Naive thymus-derived CD4-positive, alpha-beta T cell (primary cell): ENCODE data around the gene ZMYM1. TPM values are rescaled to one million over a fixed set of nuclear protein-coding genes. Genes with fewer than 3 reads are reported as not detected.

Experiments
- ATAC-seq: fragments of 150-1000 bp; cut with Tn5 transposase; 2 replicates; pipeline ENCODE4 v1.10.0; 2021; ENCODE audit warnings: mild to moderate bottlenecking, moderate library complexity
- CTCF ChIA-PET: fragments of 350-600 bp; sonication (Branson Sonifier 250); formaldehyde crosslinking; loops from one replicate; lab custom pipeline; 2021; ENCODE audit warnings: antibody characterized with exemption; lab: Charles Lee
- POLR2A ChIA-PET: fragments of 350-600 bp; sonication (Branson Sonifier 250); formaldehyde crosslinking; loops from one replicate; lab custom pipeline; 2021; ENCODE audit warnings: antibody characterized with exemption, inconsistent platforms; lab: Charles Lee
- DNase-seq, 9 donors: peaks; one replicate each; pipeline versions ENCODE4 v3.0.0 to v3.0.0-alpha.2; 2020 to 2022; ENCODE audit warnings: mixed read lengths in 1 of 9
- H3K27ac ChIP-seq: one replicate; pipeline ENCODE4 v1.7.0; 2013; ENCODE audit warnings: mild to moderate bottlenecking, low read depth, low read length, moderate library complexity
- H3K27me3 ChIP-seq, 2 donors: one replicate each; pipeline ENCODE4 v1.7.0; 2013; ENCODE audit warnings: low read length in 2 of 2, mild to moderate bottlenecking in 2 of 2, moderate library complexity in 2 of 2; ENCODE audit not compliant: control insufficient read depth in 2 of 2, insufficient read depth in 2 of 2
- H3K36me3 ChIP-seq, 3 experiments: 1 replicate in 2 of 3; 2 replicates in 1 of 3; pipeline ENCODE4 v1.7.0; 2013; ENCODE audit warnings: low read length in 3 of 3, mild to moderate bottlenecking in 3 of 3, moderate library complexity in 1 of 3; ENCODE audit not compliant: insufficient read depth in 3 of 3, control insufficient read depth in 2 of 3
- H3K4me1 ChIP-seq, 2 donors: one replicate each; pipeline ENCODE4 v1.7.0; 2013; ENCODE audit warnings: low read length in 2 of 2, mild to moderate bottlenecking in 2 of 2, moderate library complexity in 1 of 2; ENCODE audit not compliant: control insufficient read depth in 2 of 2, insufficient read depth in 2 of 2
- H3K4me3 ChIP-seq: 2 replicates; pipeline ENCODE4 v1.7.0; 2013; ENCODE audit warnings: mild to moderate bottlenecking, low read length
- H3K9me3 ChIP-seq, 3 experiments: 1 replicate in 2 of 3; 2 replicates in 1 of 3; pipeline ENCODE4 v1.7.0; 2013; ENCODE audit warnings: low read length in 3 of 3; ENCODE audit not compliant: control insufficient read depth in 2 of 3
- H3K27ac Mint-ChIP-seq, 9 donors: one replicate each; pipeline ENCODE4 v1.8.0; 2020 to 2022; ENCODE audit warnings: mixed read lengths in 9 of 9, mild to moderate bottlenecking in 8 of 9, moderate library complexity in 5 of 9, inconsistent platforms in 2 of 9
- H3K27me3 Mint-ChIP-seq, 5 donors: one replicate each; pipeline ENCODE4 v1.8.0; 2021 to 2022; ENCODE audit warnings: mixed read lengths in 5 of 5, mild to moderate bottlenecking in 1 of 5
- H3K36me3 Mint-ChIP-seq, 5 donors: one replicate each; pipeline ENCODE4 v1.8.0; 2020 to 2022; ENCODE audit warnings: mixed read lengths in 5 of 5, mild to moderate bottlenecking in 3 of 5, inconsistent platforms in 1 of 5
- H3K4me1 Mint-ChIP-seq, 7 donors: one replicate each; pipeline ENCODE4 v1.8.0; 2020 to 2022; ENCODE audit warnings: mixed read lengths in 7 of 7, mild to moderate bottlenecking in 3 of 7, inconsistent platforms in 1 of 7
- H3K4me3 Mint-ChIP-seq, 10 donors: one replicate each; pipeline ENCODE4 v1.8.0; 2020 to 2022; ENCODE audit warnings: mild to moderate bottlenecking in 10 of 10, mixed read lengths in 10 of 10, moderate library complexity in 6 of 10, inconsistent platforms in 2 of 10
- H3K9me3 Mint-ChIP-seq, 11 donors: one replicate each; pipeline ENCODE4 v1.8.0; 2020 to 2022; ENCODE audit warnings: mixed read lengths in 11 of 11, mild to moderate bottlenecking in 4 of 11, inconsistent platforms in 1 of 11, moderate library complexity in 1 of 11
- intact Hi-C, 2 donors: fragments of 100-400 bp; cut with micrococcal nuclease; formaldehyde crosslinking; loops; one replicate each; pipeline ENCODE4 v1.15.1; 2023
- polyA plus RNA-seq, 2 donors: library from polyadenylated mRNA; unstranded; fragments of 300-500 nt; fragmentation: Illumina TruSeq; gene quantifications; one replicate each; pipeline ENCODE4 v1.2.3, GENCODE V29; 2021
- total RNA-seq, 6 experiments: library from RNA in 5 of 6; stranded (reverse) in 5 of 6; gene quantifications; 1 replicate in 5 of 6; 2 replicates in 1 of 6; pipeline ENCODE4 v1.2.3 and lab custom pipeline; 2021 to 2026

The ZMYM1 gene
- total and polyA plus RNA-seq, 7 experiments from 2014 or later = 11.8 to 21.2 (median 15.5) TPM

DNA sequence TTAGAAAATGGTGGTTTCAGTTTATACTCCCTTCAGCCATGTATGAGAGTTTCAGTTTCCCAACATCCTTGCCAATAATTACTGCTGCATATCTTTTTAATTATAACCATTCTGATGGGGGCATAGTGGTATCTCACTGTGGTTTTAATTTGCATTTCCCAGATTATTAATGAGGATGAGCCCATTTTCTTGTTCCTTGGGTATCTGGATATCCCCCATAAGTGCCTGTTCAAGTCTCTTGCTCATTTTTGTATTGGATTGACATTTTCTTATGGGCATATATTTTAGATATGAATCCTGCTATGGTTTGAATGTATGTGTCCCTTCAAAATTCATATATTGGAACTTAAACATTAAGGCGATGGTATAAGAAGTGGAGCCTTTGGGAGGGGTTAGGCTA is 45.8 kb upstream of the ZMYM1 start:
- Histone ChIP-seq H3K9me3 (no peaks in the 10 kb centered on the region), H3K27ac (no peak overlapping the region), H3K4me3 (no peak overlapping the region), H3K4me1 (peaks cover 10 to 15% of the 10 kb centered on the region in 2 donors), H3K27me3 (no peaks in the 10 kb centered on the region), H3K36me3 (no peaks in the 10 kb centered on the region)
- DNase-seq = no peak
- POLR2A ChIA-PET = no interaction called here
- intact Hi-C loops = loop anchor here (5.0 to 10.0 kb wide), 6 partner anchors 176 to 1129 kb away; partner anchors contain the start of genes PSMB2 (in 1 of the 2), SMIM12 (in 1 of the 2) and ZMYM4 (in 1 of the 2)
- Mint-ChIP-seq H3K36me3 (peaks cover 0 to 16% (median 4%) of the 10 kb centered on the region in 5 donors), H3K27ac (no peak overlapping the region), H3K9me3 (peaks cover 0 to 14% (median 3%) of the 10 kb centered on the region in 11 donors), H3K4me3 (peak overlapping the region in 2 of 10 donors; percentile 10 to 11), H3K4me1 (peaks cover 13 to 36% (median 26%) of the 10 kb centered on the region in 7 donors), H3K27me3 (peaks cover 0 to 2% (median 0%) of the 10 kb centered on the region in 5 donors)
- CTCF ChIA-PET = no interaction called here
- no peak for ATAC-seq

DNA sequence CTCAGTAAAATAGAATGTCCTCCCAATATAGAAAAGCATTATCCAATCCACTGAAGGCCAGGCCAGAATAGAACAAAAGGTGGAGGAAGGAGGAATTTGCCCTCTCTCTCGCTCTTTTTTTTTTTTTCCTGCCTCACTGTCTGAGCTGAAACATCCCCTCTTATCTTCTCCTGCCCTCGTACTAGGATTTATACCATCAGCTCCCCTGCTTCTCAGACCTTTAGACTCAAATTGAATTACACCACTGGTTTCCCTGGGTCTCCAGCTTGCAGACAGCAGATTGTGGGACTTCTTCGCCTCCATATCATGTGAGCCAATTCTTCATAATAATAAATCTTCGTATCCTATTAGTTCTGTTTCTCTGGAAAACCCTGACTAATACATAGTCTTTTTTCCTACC is 42.6 kb upstream of the ZMYM1 start:
- ChIA-PET CTCF (no interaction called here), POLR2A (no interaction called here)
- Mint-ChIP-seq H3K4me1 (peaks cover 0 to 4% (median 2%) of the 10 kb centered on the region in 7 donors), H3K27ac (no peak overlapping the region), H3K36me3 (peaks cover 0 to 11% (median 3%) of the 10 kb centered on the region in 5 donors), H3K9me3 (peaks cover 0 to 14% (median 3%) of the 10 kb centered on the region in 11 donors), H3K4me3 (no peak overlapping the region), H3K27me3 (peaks cover 0 to 5% (median 0%) of the 10 kb centered on the region in 5 donors)
- DNase-seq (no peak), ATAC-seq (no peak)
- no peak overlapping the region for H3K4me3 ChIP-seq
- no peak overlapping the region for H3K27ac ChIP-seq
- intact Hi-C loops = loop anchor here in 1 of 2 donors (10.0 kb wide), 1 partner anchor 258 kb away; no protein-coding TSS in a partner anchor
- H3K4me1 ChIP-seq = no peaks in the 10 kb centered on the region
- no peaks in the 10 kb centered on the region for H3K9me3 ChIP-seq
- no peaks in the 10 kb centered on the region for H3K27me3 ChIP-seq
- H3K36me3 ChIP-seq = no peaks in the 10 kb centered on the region

- intact Hi-C loops = loop anchor here in 1 of 2 donors (10.0 kb wide), 1 partner anchor 258 kb away; no protein-coding TSS in a partner anchor
- Mint-ChIP-seq H3K27me3 (peaks cover 0 to 3% (median 0%) of the 10 kb centered on the region in 5 donors), H3K27ac (no peak overlapping the region), H3K36me3 (peaks cover 0 to 9% (median 3%) of the 10 kb centered on the region in 5 donors), H3K9me3 (peaks cover 0 to 14% (median 3%) of the 10 kb centered on the region in 11 donors), H3K4me3 (no peak overlapping the region), H3K4me1 (peaks cover 0 to 2% (median 0%) of the 10 kb centered on the region in 7 donors)
- H3K4me1 ChIP-seq = no peaks in the 10 kb centered on the region
- no peaks in the 10 kb centered on the region for H3K9me3 ChIP-seq
- no peaks in the 10 kb centered on the region for H3K27me3 ChIP-seq
- no peak overlapping the region for H3K27ac ChIP-seq
- ChIA-PET CTCF (no interaction called here), POLR2A (no interaction called here)
- DNase-seq (no peak), ATAC-seq (no peak)
- no peaks in the 10 kb centered on the region for H3K36me3 ChIP-seq
- H3K4me3 ChIP-seq = no peak overlapping the region
Observed at GRCh38 chr1:35037206-35037605, 42.0 kb upstream of the ZMYM1 start.

DNA sequence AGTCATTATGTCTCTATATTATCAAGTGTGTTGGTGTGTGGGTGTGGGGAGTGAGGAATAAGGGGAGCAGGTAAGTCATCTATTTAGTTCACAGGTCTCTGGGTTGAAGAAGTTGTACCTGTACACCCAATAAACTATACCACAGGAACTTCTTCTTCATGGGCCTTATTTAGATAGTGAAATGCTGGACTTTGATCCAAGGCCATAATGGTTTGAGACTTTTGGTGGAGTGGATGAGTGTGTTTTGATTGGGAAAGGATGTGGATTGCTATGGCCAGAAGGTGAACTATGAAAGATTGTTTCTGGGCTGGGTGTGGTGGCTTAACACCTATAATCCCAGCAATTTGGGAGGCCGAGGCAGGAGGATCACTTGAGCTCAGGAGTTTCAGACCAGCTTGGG is 40.5 kb upstream of the ZMYM1 start:
- H3K4me3 Mint-ChIP-seq = no peak overlapping the region
- peaks cover 0 to 7% (median 3%) of the 10 kb centered on the region in 11 donors for H3K9me3 Mint-ChIP-seq
- peaks cover 0 to 3% (median 3%) of the 10 kb centered on the region in 5 donors for H3K36me3 Mint-ChIP-seq
- H3K27ac ChIP-seq = no peak overlapping the region
- H3K36me3 ChIP-seq = no peaks in the 10 kb centered on the region
- no peak overlapping the region for H3K4me3 ChIP-seq
- H3K4me1 Mint-ChIP-seq = no peaks in the 10 kb centered on the region
- no peak for DNase-seq
- H3K27ac Mint-ChIP-seq = no peak overlapping the region
- H3K27me3 ChIP-seq = no peaks in the 10 kb centered on the region
- CTCF ChIA-PET = no interaction called here
- no peak for ATAC-seq
- POLR2A ChIA-PET = no interaction called here
- intact Hi-C loops = loop anchor here in 1 of 2 donors (10.0 kb wide), 1 partner anchor 256 kb away; no protein-coding TSS in a partner anchor
- no peaks in the 10 kb centered on the region for H3K4me1 ChIP-seq
- H3K9me3 ChIP-seq = no peaks in the 10 kb centered on the region
- peaks cover 0 to 3% (median 0%) of the 10 kb centered on the region in 5 donors for H3K27me3 Mint-ChIP-seq

GRCh38 chr1:35043498-35043897 is 35.7 kb upstream of the ZMYM1 start:
- peaks cover 0 to 3% (median 0%) of the 10 kb centered on the region in 5 donors for H3K27me3 Mint-ChIP-seq
- H3K4me1 ChIP-seq = no peaks in the 10 kb centered on the region
- ChIA-PET CTCF (no interaction called here), POLR2A (no interaction called here)
- H3K27ac ChIP-seq = no peak overlapping the region
- no peaks in the 10 kb centered on the region for H3K9me3 ChIP-seq
- no peak overlapping the region for H3K4me3 ChIP-seq
- DNase-seq (no peak), ATAC-seq (no peak)
- no peak overlapping the region for H3K4me3 Mint-ChIP-seq
- no peaks in the 10 kb centered on the region for H3K36me3 ChIP-seq
- H3K27ac Mint-ChIP-seq = no peak overlapping the region
- H3K9me3 Mint-ChIP-seq = no peaks in the 10 kb centered on the region
- peaks cover 0 to 7% (median 0%) of the 10 kb centered on the region in 7 donors for H3K4me1 Mint-ChIP-seq
- H3K27me3 ChIP-seq = no peaks in the 10 kb centered on the region
- H3K36me3 Mint-ChIP-seq = peaks cover 0 to 3% (median 0%) of the 10 kb centered on the region in 5 donors
- intact Hi-C loops = no loop called here

DNA sequence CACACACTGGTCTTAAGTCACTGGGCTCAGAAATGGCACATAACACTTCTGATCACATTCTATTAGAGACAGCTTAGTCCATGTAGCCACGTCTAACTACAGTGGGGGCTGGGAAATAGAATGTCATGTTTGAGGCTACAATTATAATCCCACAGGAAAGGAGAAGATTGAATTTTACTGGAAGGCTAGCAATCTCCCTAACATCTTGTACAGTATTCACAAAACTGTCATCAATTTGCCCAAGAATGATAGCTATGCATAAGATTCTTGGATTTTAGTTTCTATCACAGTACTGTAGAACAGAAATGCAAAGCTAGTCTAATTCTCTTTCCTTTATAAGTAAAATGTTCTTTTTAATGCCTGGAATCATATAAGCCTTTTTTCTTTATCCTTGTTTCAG is 34.8 kb upstream of the ZMYM1 start:
- H3K4me1 ChIP-seq = no peaks in the 10 kb centered on the region
- Mint-ChIP-seq H3K27me3 (peaks cover 0 to 3% (median 0%) of the 10 kb centered on the region in 5 donors), H3K4me1 (peaks cover 0 to 7% (median 0%) of the 10 kb centered on the region in 7 donors), H3K27ac (no peak overlapping the region), H3K9me3 (no peaks in the 10 kb centered on the region), H3K4me3 (no peak overlapping the region), H3K36me3 (peaks cover 0 to 1% (median 0%) of the 10 kb centered on the region in 5 donors)
- ChIA-PET CTCF (no interaction called here), POLR2A (no interaction called here)
- H3K36me3 ChIP-seq = no peaks in the 10 kb centered on the region
- intact Hi-C loops = no loop called here
- no peaks in the 10 kb centered on the region for H3K27me3 ChIP-seq
- H3K4me3 ChIP-seq = no peak overlapping the region
- H3K27ac ChIP-seq = no peak overlapping the region
- no peak for ATAC-seq
- H3K9me3 ChIP-seq = no peaks in the 10 kb centered on the region
- DNase-seq = no peak

DNA sequence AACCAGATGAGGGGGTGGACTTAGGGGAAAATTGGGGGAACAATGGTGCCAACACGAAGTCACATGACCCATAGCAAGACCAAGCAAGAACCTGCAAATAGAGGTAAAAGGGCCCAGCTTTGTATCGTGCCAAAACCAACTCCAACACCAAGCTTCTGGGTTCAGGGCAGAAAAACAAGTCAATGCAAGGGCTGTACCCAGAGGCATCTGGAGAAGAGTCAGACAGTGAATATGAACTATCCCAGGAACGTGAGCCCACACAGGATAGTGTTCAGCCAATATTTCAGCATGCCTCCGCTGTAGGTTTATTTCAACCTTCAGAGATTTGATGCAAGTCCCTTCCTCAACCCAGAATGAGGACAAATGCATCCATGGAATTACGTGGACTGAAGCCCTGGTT is 32.5 kb upstream of the ZMYM1 start:
- Histone ChIP-seq H3K27ac (no peak overlapping the region), H3K9me3 (no peaks in the 10 kb centered on the region), H3K36me3 (no peaks in the 10 kb centered on the region), H3K4me1 (no peaks in the 10 kb centered on the region), H3K4me3 (no peak overlapping the region), H3K27me3 (no peaks in the 10 kb centered on the region)
- Mint-ChIP-seq H3K36me3 (no peaks in the 10 kb centered on the region), H3K4me1 (peaks cover 0 to 7% (median 0%) of the 10 kb centered on the region in 7 donors), H3K27ac (no peak overlapping the region), H3K27me3 (peaks cover 0 to 5% (median 0%) of the 10 kb centered on the region in 5 donors), H3K9me3 (no peaks in the 10 kb centered on the region), H3K4me3 (no peak overlapping the region)
- ChIA-PET POLR2A (no interaction called here), CTCF (no interaction called here)
- no peak for ATAC-seq
- no peak for DNase-seq
- intact Hi-C loops = no loop called here
